H9 (cell line): Measurements from ENCODE around the gene YIPF5. TPM values are rescaled to one million over a fixed set of nuclear protein-coding genes. Genes with fewer than 3 reads are reported as not detected.

Experiments
- DNase-seq: peaks from one replicate; pipeline ENCODE4 v3.0.0-alpha.2; 2017
- H2AFZ ChIP-seq: one replicate; pipeline ENCODE4 v1.6.1; 2013; ENCODE audit warnings: mild to moderate bottlenecking, low read length, control low read depth, moderate library complexity
- H2AK5ac ChIP-seq: 2 replicates; pipeline ENCODE4 v1.6.1; 2013; ENCODE audit warnings: low read length, control low read depth, mixed read lengths; ENCODE audit not compliant: insufficient read length
- H2BK120ac ChIP-seq: one replicate; pipeline ENCODE4 v1.6.1; 2013; ENCODE audit warnings: low read depth, mild to moderate bottlenecking, low read length, control low read depth, inconsistent platforms; ENCODE audit not compliant: poor library complexity, severe bottlenecking
- H2BK12ac ChIP-seq: 2 replicates; pipeline ENCODE4 v1.6.1; 2013; ENCODE audit warnings: low read length, control low read depth, mixed read lengths, low read depth; ENCODE audit not compliant: insufficient read length
- H2BK15ac ChIP-seq: 2 replicates; pipeline ENCODE4 v1.6.1; 2013; ENCODE audit warnings: low read depth, low read length, control low read depth
- H2BK20ac ChIP-seq: one replicate; pipeline ENCODE4 v1.6.1; 2013; ENCODE audit warnings: low read depth, mild to moderate bottlenecking, low read length, control low read depth, inconsistent platforms; ENCODE audit not compliant: poor library complexity, severe bottlenecking
- H2BK5ac ChIP-seq: 2 replicates; pipeline ENCODE4 v1.6.1; 2013; ENCODE audit warnings: low read length, control low read depth, mixed read lengths; ENCODE audit not compliant: insufficient read length
- H3K14ac ChIP-seq: 2 replicates; pipeline ENCODE4 v1.6.1; 2013; ENCODE audit warnings: low read length, control low read depth; ENCODE audit not compliant: insufficient read depth
- H3K18ac ChIP-seq: 2 replicates; pipeline ENCODE4 v1.6.1; 2013; ENCODE audit warnings: low read depth, mild to moderate bottlenecking, mixed read lengths, low read length, control low read depth; ENCODE audit not compliant: insufficient read length
- H3K23ac ChIP-seq: 2 replicates; pipeline ENCODE4 v1.6.1; 2013; ENCODE audit warnings: low read length, control low read depth, mixed read lengths, low read depth; ENCODE audit not compliant: insufficient read length
- H3K23me2 ChIP-seq: 2 replicates; pipeline ENCODE4 v1.6.1; 2013; ENCODE audit warnings: low read depth, mild to moderate bottlenecking, mixed read lengths, low read length, control low read depth; ENCODE audit not compliant: insufficient read length, poor library complexity, severe bottlenecking
- H3K27ac ChIP-seq: 2 replicates; pipeline ENCODE4 v1.5.1; 2013; ENCODE audit warnings: low read length, control low read depth, mixed read lengths, low read depth; ENCODE audit not compliant: insufficient read length
- H3K27me3 ChIP-seq: 2 replicates; pipeline ENCODE4 v1.6.1; 2013; ENCODE audit warnings: low read length, control low read depth, inconsistent platforms; ENCODE audit not compliant: insufficient read depth
- H3K4ac ChIP-seq: 2 replicates; pipeline ENCODE4 v1.6.1; 2013; ENCODE audit warnings: low read depth, mild to moderate bottlenecking, control low read depth, inconsistent platforms, low read length, moderate library complexity
- H3K4me1 ChIP-seq: 2 replicates; pipeline ENCODE4 v1.6.1; 2013; ENCODE audit warnings: low read length, control low read depth, inconsistent platforms; ENCODE audit not compliant: insufficient read depth
- H3K4me2 ChIP-seq: 2 replicates; pipeline ENCODE4 v1.6.1; 2013; ENCODE audit warnings: low read length, control low read depth, mixed read lengths; ENCODE audit not compliant: insufficient read length, insufficient read depth
- H3K56ac ChIP-seq: 2 replicates; pipeline ENCODE4 v1.6.1; 2013; ENCODE audit warnings: low read depth, mild to moderate bottlenecking, mixed read lengths, low read length, control low read depth; ENCODE audit not compliant: insufficient read length
- H3K79me1 ChIP-seq: 2 replicates; pipeline ENCODE4 v1.6.1; 2013; ENCODE audit warnings: low read depth, mild to moderate bottlenecking, moderate library complexity, low read length, control low read depth, inconsistent platforms; ENCODE audit not compliant: insufficient read depth, poor library complexity, severe bottlenecking
- H3K79me2 ChIP-seq: 2 replicates; pipeline ENCODE4 v1.6.1; 2013; ENCODE audit warnings: low read length, control low read depth, inconsistent platforms; ENCODE audit not compliant: insufficient read depth
- H3K9ac ChIP-seq: 2 replicates; pipeline ENCODE4 v1.6.1; 2013; ENCODE audit warnings: low read length, control low read depth, mixed read lengths; ENCODE audit not compliant: insufficient read length; ENCODE audit errors: extremely low read depth
- H3K9me3 ChIP-seq: one replicate; pipeline ENCODE4 v1.6.1; 2013; ENCODE audit warnings: low read depth, low read length, inconsistent platforms; ENCODE audit not compliant: control insufficient read depth
- H3T11ph ChIP-seq: one replicate; pipeline ENCODE4 v1.6.1; 2013; ENCODE audit warnings: mild to moderate bottlenecking, low read length, control low read depth, inconsistent platforms
- H4K20me1 ChIP-seq: one replicate; pipeline ENCODE4 v1.6.1; 2013; ENCODE audit not compliant: control insufficient read depth, insufficient read length, insufficient read depth
- H4K5ac ChIP-seq: 2 replicates; pipeline ENCODE4 v1.6.1; 2013; ENCODE audit warnings: low read depth, mild to moderate bottlenecking, mixed read lengths, low read length, control low read depth; ENCODE audit not compliant: insufficient read length
- H4K8ac ChIP-seq: replicated peaks from 2 replicates; pipeline ENCODE4 v1.6.1; 2013; ENCODE audit warnings: low read length, control low read depth, mixed read lengths, low read depth; ENCODE audit not compliant: insufficient read length
- H4K91ac ChIP-seq: 2 replicates; pipeline ENCODE4 v1.6.1; 2013; ENCODE audit warnings: low read depth, mild to moderate bottlenecking, moderate library complexity, mixed read lengths, low read length, control low read depth; ENCODE audit not compliant: insufficient read length
- H3K27ac Mint-ChIP-seq, 3 experiments: 2 replicates in 2 of 3; 3 replicates in 1 of 3; pipeline ENCODE4 v1.8.0; 2020 to 2021; ENCODE audit warnings: mixed read lengths in 3 of 3, mild to moderate bottlenecking in 1 of 3, moderate library complexity in 1 of 3
- H3K27me3 Mint-ChIP-seq: 2 replicates; pipeline ENCODE4 v1.8.0; 2021; ENCODE audit warnings: low read depth, mild to moderate bottlenecking, moderate library complexity, mixed read lengths
- H3K36me3 Mint-ChIP-seq, 3 experiments: 2 replicates in 2 of 3; 3 replicates in 1 of 3; pipeline ENCODE4 v1.8.0; 2020 to 2021; ENCODE audit warnings: low read depth in 3 of 3, mixed read lengths in 3 of 3; ENCODE audit not compliant: insufficient read depth in 1 of 3
- H3K4me1 Mint-ChIP-seq, 2 experiments: 2 replicates each; pipeline ENCODE4 v1.8.0; 2020; ENCODE audit warnings: mixed read lengths in 2 of 2
- H3K4me3 Mint-ChIP-seq, 2 experiments: 2 replicates in 1 of 2; 3 replicates in 1 of 2; pipeline ENCODE4 v1.8.0; 2020 to 2021; ENCODE audit warnings: mild to moderate bottlenecking in 2 of 2, mixed read lengths in 2 of 2, moderate library complexity in 1 of 2
- H3K9me3 Mint-ChIP-seq, 2 experiments: 2 replicates in 1 of 2; 3 replicates in 1 of 2; pipeline ENCODE4 v1.8.0; 2020; ENCODE audit warnings: mild to moderate bottlenecking in 2 of 2, mixed read lengths in 2 of 2, moderate library complexity in 1 of 2
- WGBS: extraction: QIAGEN DNeasy Blood & Tissue Kit; methylation state at CpG from one replicate; pipeline ENCODE4 v1.1.7; 2013; ENCODE audit warnings: missing lambda C conversion rate, low lambda C conversion rate, mixed read lengths; ENCODE audit not compliant: insufficient read length; ENCODE audit errors: extremely low coverage; 5-methylcytosine and 5-hydroxymethylcytosine counted together
- total RNA-seq: library from RNA; stranded (reverse); gene quantifications from 2 replicates; pipeline ENCODE4 v1.2.1, GENCODE V29; 2021
- TF ChIP-seq, protein P1 (sequence below): fragments of 200-600 bp; sonication (generic); conservative IDR thresholded peaks from 3 replicates; pipeline ENCODE4 v1.8.0; 2021; ENCODE audit warnings: antibody characterized with exemption, mild to moderate bottlenecking

The YIPF5 gene
- total RNA-seq, 1 experiment from 2014 or later: 44.6 TPM

DNA sequence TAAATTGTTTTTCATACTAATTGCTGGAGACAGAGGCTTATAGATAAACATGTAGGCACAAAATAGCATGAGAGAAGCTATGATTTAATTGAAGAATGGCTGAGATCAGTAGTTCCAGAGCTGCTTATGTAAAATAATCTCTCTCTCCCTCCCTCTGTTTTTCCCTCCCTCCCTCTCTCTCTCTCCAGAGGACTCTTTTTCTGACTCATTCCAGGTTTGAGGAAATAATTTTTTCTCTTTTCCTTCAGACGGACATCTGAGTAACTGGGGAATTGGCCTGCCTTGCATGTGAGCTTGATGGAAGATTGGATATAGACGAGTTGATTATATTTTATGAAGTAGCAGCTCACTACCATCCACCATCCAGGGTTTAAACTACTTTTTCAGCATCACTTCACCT, 35.7 kb upstream of the YIPF5 start:
- H3K9me3 Mint-ChIP-seq: no peaks in the 10 kb centered on the region; a peak in 1 of 5 replicates
- no peak overlapping the region for H2BK5ac ChIP-seq
- no peak overlapping the region for H3T11ph ChIP-seq
- no peak overlapping the region for H2BK12ac ChIP-seq
- H2BK15ac ChIP-seq: no peak overlapping the region
- no peaks in the 10 kb centered on the region for H3K79me1 ChIP-seq
- H3K14ac ChIP-seq: no peak overlapping the region
- no peaks in the 10 kb centered on the region for H3K36me3 Mint-ChIP-seq
- no peak overlapping the region for H2AK5ac ChIP-seq
- no peak overlapping the region for H4K5ac ChIP-seq
- peaks cover 12 to 16% of the 10 kb centered on the region in 2 experiments for H3K4me1 Mint-ChIP-seq
- no peak overlapping the region for H3K56ac ChIP-seq
- H3K27ac ChIP-seq: no peak overlapping the region
- H3K79me2 ChIP-seq: no peaks in the 10 kb centered on the region
- no peak overlapping the region for H3K4me3 Mint-ChIP-seq
- no peaks in the 10 kb centered on the region for H3K4me1 ChIP-seq
- H2BK20ac ChIP-seq: no peak overlapping the region
- no peak overlapping the region for H4K8ac ChIP-seq
- H3K27me3 Mint-ChIP-seq: peaks cover 36% of the 10 kb centered on the region
- H3K27me3 ChIP-seq: no peaks in the 10 kb centered on the region; the same call in 1 of the 2 replicates
- no peak overlapping the region for H3K23ac ChIP-seq
- no peak overlapping the region for H3K4ac ChIP-seq
- DNase-seq: no peak
- no peak overlapping the region for H3K18ac ChIP-seq
- H3K9me3 ChIP-seq: no peaks in the 10 kb centered on the region
- H3K4me2 ChIP-seq: no peak overlapping the region
- H2AFZ ChIP-seq: no peak overlapping the region
- no peak overlapping the region for H2BK120ac ChIP-seq
- no peaks in the 10 kb centered on the region for H4K20me1 ChIP-seq
- no peak overlapping the region for H3K9ac ChIP-seq
- no peak overlapping the region for H3K27ac Mint-ChIP-seq
- TF ChIP-seq, protein P1, sequence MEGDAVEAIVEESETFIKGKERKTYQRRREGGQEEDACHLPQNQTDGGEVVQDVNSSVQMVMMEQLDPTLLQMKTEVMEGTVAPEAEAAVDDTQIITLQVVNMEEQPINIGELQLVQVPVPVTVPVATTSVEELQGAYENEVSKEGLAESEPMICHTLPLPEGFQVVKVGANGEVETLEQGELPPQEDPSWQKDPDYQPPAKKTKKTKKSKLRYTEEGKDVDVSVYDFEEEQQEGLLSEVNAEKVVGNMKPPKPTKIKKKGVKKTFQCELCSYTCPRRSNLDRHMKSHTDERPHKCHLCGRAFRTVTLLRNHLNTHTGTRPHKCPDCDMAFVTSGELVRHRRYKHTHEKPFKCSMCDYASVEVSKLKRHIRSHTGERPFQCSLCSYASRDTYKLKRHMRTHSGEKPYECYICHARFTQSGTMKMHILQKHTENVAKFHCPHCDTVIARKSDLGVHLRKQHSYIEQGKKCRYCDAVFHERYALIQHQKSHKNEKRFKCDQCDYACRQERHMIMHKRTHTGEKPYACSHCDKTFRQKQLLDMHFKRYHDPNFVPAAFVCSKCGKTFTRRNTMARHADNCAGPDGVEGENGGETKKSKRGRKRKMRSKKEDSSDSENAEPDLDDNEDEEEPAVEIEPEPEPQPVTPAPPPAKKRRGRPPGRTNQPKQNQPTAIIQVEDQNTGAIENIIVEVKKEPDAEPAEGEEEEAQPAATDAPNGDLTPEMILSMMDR: no peak
- H4K91ac ChIP-seq: no peak overlapping the region
- WGBS: no CpG with 5 or more reads among the region's 2 CpGs
- H3K23me2 ChIP-seq: peaks cover 5% of the 10 kb centered on the region
